PC-3 (cell line): ENCODE data around the gene FAXDC2.

Experiments
- CTCF ChIP-seq: fragments of 300-600 bp; sonication (generic); conservative IDR thresholded peaks from 2 replicates; pipeline ENCODE4 v1.5.1; 2017; ENCODE audit warnings: antibody characterized with exemption, low read depth, mild to moderate bottlenecking, low read length
- EZH2 ChIP-seq: fragments of 300-600 bp; sonication (generic); IDR thresholded peaks from one replicate; pipeline ENCODE4 v1.6.1; 2017; ENCODE audit warnings: antibody characterized with exemption, mild to moderate bottlenecking, low read length; ENCODE audit not compliant: unreplicated experiment
- EZH2phosphoT487 ChIP-seq: fragments of 300-600 bp; sonication (generic); IDR thresholded peaks from 2 replicates; pipeline ENCODE4 v1.6.1; 2018; ENCODE audit warnings: mild to moderate bottlenecking, antibody characterized with exemption, low read length, borderline replicate concordance

DNA sequence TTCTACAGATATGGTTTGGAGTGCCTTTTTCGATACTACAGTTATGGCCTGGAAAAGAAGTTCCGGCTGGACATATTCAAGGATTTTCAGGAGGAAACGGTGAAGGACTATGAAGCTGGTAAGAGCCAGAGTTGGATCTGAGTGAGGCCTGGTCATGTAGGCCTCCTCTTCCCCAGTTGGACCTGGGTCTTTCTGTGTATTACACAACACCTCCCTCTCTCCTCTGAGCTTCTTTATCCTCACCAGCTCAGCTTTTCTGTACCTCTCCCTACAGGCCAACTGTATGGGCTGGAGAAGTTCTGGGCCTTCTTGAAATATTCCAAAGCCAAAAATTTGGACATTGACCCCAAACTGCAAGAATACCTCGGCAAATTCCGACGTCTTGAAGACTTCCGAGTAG, 39.2 kb downstream of the FAXDC2 start:
- no peak for TF ChIP-seq EZH2phosphoT487
- TF ChIP-seq CTCF: no peak
- no peak for TF ChIP-seq EZH2
